A549 (cell line): Measurements from ENCODE around the gene NOL8. TPM values are rescaled to one million over a fixed set of nuclear protein-coding genes. Genes with fewer than 3 reads are reported as not detected.

Experiments used
- ATAC-seq, 2 experiments: fragments of 200-7000 bp in 1 of 2; fragments of >200 bp in 1 of 2; cut with Nextera tagmentation in 1 of 2; cut with Tn5 transposase in 1 of 2; 3 replicates each; pipeline versions ENCODE4 v1.8.0 to v1.9.1; 2018 to 2020; ENCODE audit warnings: mild to moderate bottlenecking in 1 of 2, moderate library complexity in 1 of 2
- CTCF ChIA-PET: fragments of 300-600 bp; sonication (Branson Sonifier 250); formaldehyde crosslinking; extraction: SDS; loops from one replicate; lab custom pipeline; 2021; ENCODE audit warnings: antibody characterized with exemption, inconsistent platforms; lab: Yijun Ruan, JAX
- POLR2A ChIA-PET: fragments of 350-600 bp; formaldehyde crosslinking; extraction: SDS; loops from one replicate; lab custom pipeline; 2021; ENCODE audit warnings: antibody characterized with exemption, inconsistent platforms; lab: Yijun Ruan, JAX
- DNase-seq, 2 experiments: peaks; one replicate each; pipeline versions ENCODE4 v3.0.0 to v3.0.0-alpha.2; 2011 to 2016; ENCODE audit warnings: low read depth in 1 of 2, low spot score in 1 of 2
- FAIRE-seq: peaks from 2 replicates; lab custom pipeline; 2011; peaks lifted over from hg19 to GRCh38; lab: Jason Lieb, UNC
- H3K27ac ChIP-seq, 2 experiments: fragments of >200 bp; sonication (Bioruptor Twin); formaldehyde crosslinking; 3 replicates each; pipeline ENCODE4 v1.5.1; 2016 to 2017
- H3K4me1 ChIP-seq: fragments of >200 bp; sonication (Bioruptor Twin); formaldehyde crosslinking; 3 replicates; pipeline ENCODE4 v1.6.1; 2016
- H3K4me2 ChIP-seq: fragments of >200 bp; sonication (Bioruptor Twin); formaldehyde crosslinking; 3 replicates; pipeline ENCODE4 v1.6.1; 2016
- H3K4me3 ChIP-seq: fragments of >200 bp; sonication (Bioruptor Twin); formaldehyde crosslinking; 3 replicates; pipeline ENCODE4 v1.5.1; 2016
- H3K9me3 ChIP-seq: fragments of >200 bp; sonication (Bioruptor Twin); formaldehyde crosslinking; 3 replicates; pipeline ENCODE4 v1.6.1; 2016
- CBX2 ChIP-seq: fragments of 200-600 bp; sonication (generic); IDR thresholded peaks from 2 replicates; pipeline ENCODE4 v1.6.1; 2016; ENCODE audit warnings: low read depth, mild to moderate bottlenecking, borderline replicate concordance
- CBX8 ChIP-seq: fragments of 200-600 bp; sonication (generic); IDR thresholded peaks from 2 replicates; pipeline ENCODE4 v1.6.1; 2016
- EHF ChIP-seq: fragments of 250-450 bp; sonication (Bioruptor Pico); IDR thresholded peaks from 2 replicates; pipeline ENCODE4 v1.5.0; 2020; ENCODE audit warnings: mild to moderate bottlenecking
- ELK1 ChIP-seq: fragments of 150-350 bp; IDR thresholded peaks from 2 replicates; pipeline ENCODE4 v1.6.1; 2014; ENCODE audit warnings: low read depth, mild to moderate bottlenecking, low read length
- NR3C1 ChIP-seq: fragments of >200 bp; sonication (Bioruptor Twin); formaldehyde crosslinking; IDR thresholded peaks from 3 replicates; pipeline ENCODE4 v1.6.1; 2017
- POLR2AphosphoS2 ChIP-seq: conservative IDR thresholded peaks from 2 replicates; pipeline ENCODE4 v1.6.1; 2012; ENCODE audit warnings: low read length, improper control_type of control experiment, inconsistent platforms
- RAD21 ChIP-seq, 2 experiments: fragments of >200 bp in 1 of 2; sonication (Bioruptor Twin) in 1 of 2; formaldehyde crosslinking in 1 of 2; IDR thresholded peaks in 1 of 2; conservative IDR thresholded peaks in 1 of 2; 2 replicates in 1 of 2; 3 replicates in 1 of 2; pipeline ENCODE4 v1.6.1; 2012 to 2018; ENCODE audit warnings: inconsistent platforms in 1 of 2
- RNF2 ChIP-seq: fragments of 200-600 bp; sonication (generic); IDR thresholded peaks from 2 replicates; pipeline ENCODE4 v1.6.1; 2016; ENCODE audit warnings: low read depth, mild to moderate bottlenecking, antibody characterized with exemption, moderate library complexity, borderline replicate concordance
- TFCP2L1 ChIP-seq: fragments of 250-450 bp; sonication (Bioruptor Pico); IDR thresholded peaks from 2 replicates; pipeline ENCODE4 v1.5.0; 2021; ENCODE audit warnings: mild to moderate bottlenecking
- ZFP36 ChIP-seq: fragments of 450-650 bp; IDR thresholded peaks from 2 replicates; pipeline ENCODE4 v1.6.1; 2014; ENCODE audit warnings: borderline replicate concordance; ENCODE audit not compliant: partially characterized antibody
- WGBS: methylation state at CpG from one replicate; pipeline ENCODE4 v1.1.6; 2017; ENCODE audit errors: missing lambda C conversion rate; 5-methylcytosine and 5-hydroxymethylcytosine counted together
- polyA plus RNA-seq, 4 experiments: library from polyadenylated mRNA; depleted of rRNA in 3 of 4; stranded (reverse); fragments of >200 nt; fragmentation: RNase III in 1 of 4; extraction: RNeasy Plus Mini Kit Qiagen cat#74134 plus additional on column Dnase treatment in 1 of 4; gene quantifications; 2 replicates in 3 of 4; 3 replicates in 1 of 4; pipeline ENCODE4 v1.2.3, GENCODE V29; 2011 to 2017
- TF ChIP-seq, protein P1 (sequence below): IDR thresholded peaks from 2 replicates; pipeline ENCODE4 v1.6.1; 2012
- TF ChIP-seq, protein P2 (sequence below): fragments of >200 bp; sonication (Bioruptor Twin); formaldehyde crosslinking; IDR thresholded peaks from 3 replicates; pipeline ENCODE4 v1.5.1; 2016
- TF ChIP-seq, protein P3 (sequence below): fragments of >200 bp; sonication (Bioruptor Twin); formaldehyde crosslinking; IDR thresholded peaks from 3 replicates; pipeline ENCODE4 v1.6.1; 2016
- TF ChIP-seq, protein P4 (sequence below): IDR thresholded peaks from 2 replicates; pipeline ENCODE4 v1.6.1; 2012; ENCODE audit warnings: low read depth, borderline replicate concordance

Gene NOL8
- polyA plus RNA-seq, 2 of the 4 experiments (the other 2 are of a cell fraction), result 24.4 to 47.2 TPM

- no peak overlapping the region for H3K27ac ChIP-seq
- FAIRE-seq (no peak), DNase-seq (no peak), ATAC-seq (no peak)
- ChIA-PET POLR2A (no interaction called here), CTCF (no interaction called here)
- no peaks in the 10 kb centered on the region for H3K9me3 ChIP-seq
- WGBS, result 81% methylated on average over 6 of the region's 6 CpGs
- TF ChIP-seq CBX8 (no peak), EHF (CRISPR knock-in tag) (no peak), ZFP36 (no peak), CBX2 (no peak), POLR2AphosphoS2 (no peak)
- TF ChIP-seq, protein P1, sequence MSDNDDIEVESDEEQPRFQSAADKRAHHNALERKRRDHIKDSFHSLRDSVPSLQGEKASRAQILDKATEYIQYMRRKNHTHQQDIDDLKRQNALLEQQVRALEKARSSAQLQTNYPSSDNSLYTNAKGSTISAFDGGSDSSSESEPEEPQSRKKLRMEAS, result no peak
- H3K4me3 ChIP-seq, result no peak overlapping the region
- H3K4me2 ChIP-seq, result no peak overlapping the region
- H3K4me1 ChIP-seq, result no peaks in the 10 kb centered on the region
Measured at GRCh38 chr9:92353051-92353450, 27.9 kb upstream of the NOL8 start.

- Histone ChIP-seq H3K4me1 (no peaks in the 10 kb centered on the region), H3K4me2 (no peak overlapping the region), H3K9me3 (no peaks in the 10 kb centered on the region), H3K27ac (no peak overlapping the region), H3K4me3 (no peak overlapping the region)
- ATAC-seq, result no peak
- DNase-seq, result no peak
- ChIA-PET POLR2A (no interaction called here), CTCF (interaction anchor here (0.8 to 1.3 kb wide), 3 partner anchors 17 to 440 kb away, joined by 3 read pairs; no protein-coding TSS in a partner anchor)
- no peak for TF ChIP-seq CBX2
- TF ChIP-seq, protein P1, result no peak
- TF ChIP-seq, protein P2, sequence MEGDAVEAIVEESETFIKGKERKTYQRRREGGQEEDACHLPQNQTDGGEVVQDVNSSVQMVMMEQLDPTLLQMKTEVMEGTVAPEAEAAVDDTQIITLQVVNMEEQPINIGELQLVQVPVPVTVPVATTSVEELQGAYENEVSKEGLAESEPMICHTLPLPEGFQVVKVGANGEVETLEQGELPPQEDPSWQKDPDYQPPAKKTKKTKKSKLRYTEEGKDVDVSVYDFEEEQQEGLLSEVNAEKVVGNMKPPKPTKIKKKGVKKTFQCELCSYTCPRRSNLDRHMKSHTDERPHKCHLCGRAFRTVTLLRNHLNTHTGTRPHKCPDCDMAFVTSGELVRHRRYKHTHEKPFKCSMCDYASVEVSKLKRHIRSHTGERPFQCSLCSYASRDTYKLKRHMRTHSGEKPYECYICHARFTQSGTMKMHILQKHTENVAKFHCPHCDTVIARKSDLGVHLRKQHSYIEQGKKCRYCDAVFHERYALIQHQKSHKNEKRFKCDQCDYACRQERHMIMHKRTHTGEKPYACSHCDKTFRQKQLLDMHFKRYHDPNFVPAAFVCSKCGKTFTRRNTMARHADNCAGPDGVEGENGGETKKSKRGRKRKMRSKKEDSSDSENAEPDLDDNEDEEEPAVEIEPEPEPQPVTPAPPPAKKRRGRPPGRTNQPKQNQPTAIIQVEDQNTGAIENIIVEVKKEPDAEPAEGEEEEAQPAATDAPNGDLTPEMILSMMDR, result no peak
- no peak for TF ChIP-seq NR3C1
- TF ChIP-seq RNF2, result no peak
- no peak for FAIRE-seq
Measured at GRCh38 chr9:92350740-92351133, 25.6 kb upstream of the NOL8 start.

- H3K27ac ChIP-seq, result no peak overlapping the region
- POLR2A ChIA-PET, result no interaction called here
- DNase-seq (no peak), FAIRE-seq (no peak), ATAC-seq (no peak)
- no peaks in the 10 kb centered on the region for H3K9me3 ChIP-seq
- CTCF ChIA-PET, result interaction anchor here (0.8 to 1.3 kb wide), 3 partner anchors 16 to 441 kb away, joined by 3 read pairs; no protein-coding TSS in a partner anchor
- WGBS, result 76% methylated on average over 7 of the region's 7 CpGs
- H3K4me2 ChIP-seq, result no peak overlapping the region
- TF ChIP-seq, protein P3, sequence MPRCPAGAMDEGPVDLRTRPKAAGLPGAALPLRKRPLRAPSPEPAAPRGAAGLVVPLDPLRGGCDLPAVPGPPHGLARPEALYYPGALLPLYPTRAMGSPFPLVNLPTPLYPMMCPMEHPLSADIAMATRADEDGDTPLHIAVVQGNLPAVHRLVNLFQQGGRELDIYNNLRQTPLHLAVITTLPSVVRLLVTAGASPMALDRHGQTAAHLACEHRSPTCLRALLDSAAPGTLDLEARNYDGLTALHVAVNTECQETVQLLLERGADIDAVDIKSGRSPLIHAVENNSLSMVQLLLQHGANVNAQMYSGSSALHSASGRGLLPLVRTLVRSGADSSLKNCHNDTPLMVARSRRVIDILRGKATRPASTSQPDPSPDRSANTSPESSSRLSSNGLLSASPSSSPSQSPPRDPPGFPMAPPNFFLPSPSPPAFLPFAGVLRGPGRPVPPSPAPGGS, result no peak
- TF ChIP-seq, protein P4, sequence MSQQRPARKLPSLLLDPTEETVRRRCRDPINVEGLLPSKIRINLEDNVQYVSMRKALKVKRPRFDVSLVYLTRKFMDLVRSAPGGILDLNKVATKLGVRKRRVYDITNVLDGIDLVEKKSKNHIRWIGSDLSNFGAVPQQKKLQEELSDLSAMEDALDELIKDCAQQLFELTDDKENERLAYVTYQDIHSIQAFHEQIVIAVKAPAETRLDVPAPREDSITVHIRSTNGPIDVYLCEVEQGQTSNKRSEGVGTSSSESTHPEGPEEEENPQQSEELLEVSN, result no peak
- TF ChIP-seq TFCP2L1 (CRISPR knock-in tag) (no peak), ELK1 (no peak), RAD21 (conservative IDR thresholded peaks at IDR 0.05 in 1 of 2, IDR thresholded peaks at IDR 0.05 in 1 of 2) (no peak)
- TF ChIP-seq, all 56 proteins: peak for 0
- H3K4me3 ChIP-seq, result no peak overlapping the region
- H3K4me1 ChIP-seq, result no peaks in the 10 kb centered on the region
Measured at GRCh38 chr9:92349771-92350739, 24.9 kb upstream of the NOL8 start.
